Mesodermal cell (in vitro differentiated cells): ENCODE measurements around the gene ASRGL1.

ENCODE experiments used
- H3K27ac ChIP-seq: 2 replicates; pipeline ENCODE4 v1.7.0; 2013; ENCODE audit warnings: mild to moderate bottlenecking, low read depth, low read length, moderate library complexity; ENCODE audit not compliant: severe bottlenecking
- H3K36me3 ChIP-seq: 2 replicates; pipeline ENCODE4 v1.7.1; 2013; ENCODE audit warnings: mild to moderate bottlenecking, low read length, moderate library complexity; ENCODE audit not compliant: control insufficient read depth, insufficient read depth
- H3K4me1 ChIP-seq: one replicate; pipeline ENCODE4 v1.7.1; 2013; ENCODE audit warnings: mild to moderate bottlenecking, low read length; ENCODE audit not compliant: insufficient read depth, control insufficient read depth, poor library complexity, severe bottlenecking
- H3K4me3 ChIP-seq: 2 replicates; pipeline ENCODE4 v1.7.0; 2013; ENCODE audit warnings: low read length, control low read depth, mild to moderate bottlenecking; ENCODE audit not compliant: insufficient read depth, poor library complexity, severe bottlenecking; ENCODE audit errors: extremely low read depth
- H3K9me3 ChIP-seq: 2 replicates; pipeline ENCODE4 v1.7.1; 2013; ENCODE audit warnings: mild to moderate bottlenecking, low read length, moderate library complexity; ENCODE audit not compliant: control insufficient read depth
- WGBS, 2 experiments: methylation state at CpG; one replicate each; pipeline ENCODE4 v1.1.5; 2013; ENCODE audit warnings: missing lambda C conversion rate in 2 of 2; ENCODE audit not compliant: insufficient coverage in 2 of 2; 5-methylcytosine and 5-hydroxymethylcytosine counted together

Gene ASRGL1

DNA sequence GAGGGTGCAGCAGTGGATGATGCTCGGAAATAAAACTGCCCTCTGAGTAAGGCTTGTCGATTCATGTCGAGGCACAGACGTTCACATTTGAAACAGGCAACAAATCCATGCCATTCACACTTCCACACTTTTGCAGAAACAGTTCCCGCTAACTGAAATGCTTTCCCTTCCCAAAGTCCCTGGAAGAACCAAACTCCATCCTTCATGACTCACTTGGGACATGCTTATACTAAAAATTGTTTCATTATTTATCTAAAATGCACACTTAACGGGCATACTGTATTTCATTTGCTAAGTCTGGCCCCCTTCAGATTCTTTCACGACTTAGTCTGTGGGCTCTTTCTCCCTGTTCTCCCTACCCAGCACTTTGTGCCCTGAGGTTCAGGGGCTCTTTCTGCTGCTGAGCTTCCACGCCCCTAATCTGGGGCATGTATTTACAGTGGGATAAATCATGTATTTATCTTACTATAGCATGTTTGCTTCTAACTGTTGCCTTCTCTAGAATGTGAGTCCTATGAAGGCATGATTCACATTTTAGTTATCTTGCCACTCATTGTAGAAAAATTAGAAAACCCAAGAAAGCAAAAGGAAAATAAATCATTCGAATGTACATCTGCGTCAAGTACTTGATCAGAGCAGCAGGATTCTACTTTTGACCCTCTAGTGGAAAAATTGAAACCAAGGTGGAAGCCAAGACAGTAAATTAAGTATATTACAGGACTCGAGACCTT lies 94.1 kb downstream of the ASRGL1 start:
- Histone ChIP-seq H3K36me3 (no peaks in the 10 kb centered on the region), H3K27ac (no peak overlapping the region), H3K9me3 (peaks cover 6% of the 10 kb centered on the region), H3K4me3 (no peak overlapping the region), H3K4me1 (peaks cover 48% of the 10 kb centered on the region)
- 90 to 96% methylated on average over 9 of the region's 11 CpGs for WGBS, 2 experiments

DNA sequence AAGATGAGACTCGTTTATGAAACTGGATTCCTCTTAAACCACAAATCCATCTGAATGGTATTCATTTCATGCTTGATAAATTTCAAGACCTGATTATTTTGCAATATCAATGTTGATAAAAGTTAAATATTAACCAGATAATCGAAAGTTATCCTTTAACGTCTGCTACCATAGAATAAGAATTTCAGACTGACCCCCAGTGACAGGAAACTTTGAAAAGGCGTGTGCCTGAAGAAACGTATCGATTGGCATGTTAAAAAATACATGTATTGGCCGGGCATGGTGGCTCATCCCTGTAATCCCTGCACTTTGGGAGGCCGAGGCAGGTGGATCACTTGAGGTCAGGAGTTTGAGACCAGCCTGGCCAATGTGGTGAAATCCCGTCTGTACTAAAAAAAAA lies 95.4 kb downstream of the ASRGL1 start:
- peaks cover 35% of the 10 kb centered on the region for H3K4me1 ChIP-seq
- WGBS, 2 experiments: 95 to 96% methylated on average over 5 to 7 of the region's 9 CpGs
- H3K36me3 ChIP-seq: no peaks in the 10 kb centered on the region
- H3K27ac ChIP-seq: no peak overlapping the region
- peaks cover 6% of the 10 kb centered on the region for H3K9me3 ChIP-seq
- no peak overlapping the region for H3K4me3 ChIP-seq

- no peaks in the 10 kb centered on the region for H3K36me3 ChIP-seq
- H3K9me3 ChIP-seq: peaks cover 6% of the 10 kb centered on the region
- 82 to 88% methylated on average over 8 to 9 of the region's 16 CpGs for WGBS, 2 experiments
- peaks cover 31% of the 10 kb centered on the region for H3K4me1 ChIP-seq
- H3K4me3 ChIP-seq: no peak overlapping the region
- H3K27ac ChIP-seq: no peak overlapping the region
Measured at GRCh38 chr11:62433141-62433903, 96.1 kb downstream of the ASRGL1 start.

GRCh38 chr11:62433904-62434276 lies 96.6 kb downstream of the ASRGL1 start:
- Histone ChIP-seq H3K36me3 (no peaks in the 10 kb centered on the region), H3K27ac (no peak overlapping the region), H3K9me3 (peaks cover 6% of the 10 kb centered on the region), H3K4me3 (no peak overlapping the region), H3K4me1 (peaks cover 25% of the 10 kb centered on the region)
- 57 to 86% methylated on average over 3 to 5 of the region's 6 CpGs for WGBS, 2 experiments

GRCh38 chr11:62435846-62436660 lies 98.8 kb downstream of the ASRGL1 start:
- peaks cover 24% of the 10 kb centered on the region for H3K4me1 ChIP-seq
- no peaks in the 10 kb centered on the region for H3K36me3 ChIP-seq
- no peak overlapping the region for H3K27ac ChIP-seq
- no peak overlapping the region for H3K4me3 ChIP-seq
- WGBS, 2 experiments: 94 to 96% methylated on average over 3 of the region's 5 CpGs
- H3K9me3 ChIP-seq: no peaks in the 10 kb centered on the region

DNA sequence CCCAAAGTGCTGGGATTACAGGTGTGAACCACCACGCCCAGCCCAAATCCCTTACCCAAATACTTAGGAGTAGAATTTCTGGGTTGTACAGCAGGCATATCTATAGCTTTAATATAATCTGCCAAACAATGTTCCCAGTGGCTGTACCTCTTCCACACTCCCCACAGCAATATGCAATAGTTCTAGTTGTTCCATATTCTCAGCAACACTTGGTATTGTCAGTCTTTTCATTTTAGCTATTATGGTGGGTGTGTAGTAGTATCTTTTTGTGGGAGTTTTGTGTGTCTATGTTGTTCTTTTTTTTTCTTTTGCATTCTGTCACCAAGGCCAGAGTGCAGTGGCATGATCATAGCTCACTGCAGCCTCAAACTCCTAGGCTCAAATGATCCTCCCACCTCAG lies 100.4 kb downstream of the ASRGL1 start:
- Histone ChIP-seq H3K9me3 (no peaks in the 10 kb centered on the region), H3K27ac (no peak overlapping the region), H3K4me1 (peaks cover 19% of the 10 kb centered on the region), H3K36me3 (no peaks in the 10 kb centered on the region), H3K4me3 (no peak overlapping the region)
- no CpG with 5 or more reads among the region's 1 CpG for WGBS, 2 experiments

DNA sequence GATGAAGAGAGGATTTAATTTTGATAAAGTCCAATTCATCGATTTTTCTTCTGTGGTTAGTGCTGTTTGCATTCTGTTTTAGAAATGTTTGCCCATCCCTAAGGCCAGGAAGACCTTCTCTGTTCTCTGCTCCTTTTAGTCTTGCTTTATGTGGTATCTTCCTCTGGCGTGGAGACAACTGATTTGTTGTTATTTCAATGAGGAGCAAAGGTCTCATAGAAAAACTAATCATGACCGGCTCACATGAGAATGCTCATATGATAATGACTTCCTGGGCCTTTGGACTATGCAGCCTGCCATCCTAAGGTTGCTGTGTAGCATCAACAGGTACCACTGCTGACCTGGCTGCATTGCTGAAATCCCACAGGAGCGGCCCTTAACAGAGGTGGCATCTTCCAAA lies 101.4 kb downstream of the ASRGL1 start:
- WGBS, 2 experiments: 74 to 92% methylated on average over 3 of the region's 4 CpGs

GRCh38 chr11:62439785-62440602 lies 102.7 kb downstream of the ASRGL1 start:
- H3K36me3 ChIP-seq: no peaks in the 10 kb centered on the region
- peak overlapping the region; percentile 67 for H3K27ac ChIP-seq
- no peaks in the 10 kb centered on the region for H3K9me3 ChIP-seq
- 73 to 84% methylated on average over 13 to 16 of the region's 23 CpGs for WGBS, 2 experiments
- peaks cover 14% of the 10 kb centered on the region for H3K4me1 ChIP-seq
- H3K4me3 ChIP-seq: no peak overlapping the region

More for the DNA sequence above, 101.4 kb downstream of the ASRGL1 start:
- H3K4me1 ChIP-seq: peaks cover 14% of the 10 kb centered on the region
- H3K27ac ChIP-seq: no peak overlapping the region
- no peak overlapping the region for H3K4me3 ChIP-seq
- H3K36me3 ChIP-seq: no peaks in the 10 kb centered on the region
- no peaks in the 10 kb centered on the region for H3K9me3 ChIP-seq
